Cerebellar nuclear complex (tissue), 1 donor: ENCODE measurements around the gene ADGRG6.
"Not testable (repeated sequence)": the region's sequence is repeated elsewhere in the genome, so short reads cannot be mapped to it uniquely, and the experiment has no call there.

Experiments used
- DNase-seq, 2 experiments: peaks; one replicate each; lab custom pipeline; 2025; lab: John Stamatoyannopoulos, UW

The ADGRG6 gene

GRCh38 chr6:142446168-142446567 is 144.4 kb downstream of the ADGRG6 start:
- no peak for DNase-seq

- no peak for DNase-seq
These were observed 144.8 kb downstream of the ADGRG6 start for GRCh38 chr6:142446576-142446975.

- DNase-seq, result no peak
These were observed 146.4 kb downstream of the ADGRG6 start for GRCh38 chr6:142448091-142448729.

- DNase-seq, result not testable (repeated sequence)
These were observed 149.0 kb downstream of the ADGRG6 start for GRCh38 chr6:142450856-142451255.

GRCh38 chr6:142452993-142453392 is 151.2 kb downstream of the ADGRG6 start:
- no peak for DNase-seq

- not testable (repeated sequence) for DNase-seq
These were observed 152.4 kb downstream of the ADGRG6 start for GRCh38 chr6:142454196-142454595.

- not testable (repeated sequence) for DNase-seq
These were observed 153.0 kb downstream of the ADGRG6 start for GRCh38 chr6:142454848-142455247.

- DNase-seq, result no peak
These were observed 154.3 kb downstream of the ADGRG6 start for GRCh38 chr6:142455957-142456589.

- no peak for DNase-seq
These were observed 156.0 kb downstream of the ADGRG6 start for GRCh38 chr6:142457638-142458406.

- no peak for DNase-seq
These were observed 157.0 kb downstream of the ADGRG6 start for GRCh38 chr6:142458836-142459235.

GRCh38 chr6:142459271-142459670 is 157.5 kb downstream of the ADGRG6 start:
- DNase-seq, result no peak

- DNase-seq, result no peak
These were observed 160.5 kb downstream of the ADGRG6 start for GRCh38 chr6:142462260-142462659.

- DNase-seq, result no peak
These were observed 162.2 kb downstream of the ADGRG6 start for GRCh38 chr6:142463988-142464387.

- DNase-seq, result no peak
These were observed 167.4 kb downstream of the ADGRG6 start for GRCh38 chr6:142469220-142469619.

GRCh38 chr6:142470421-142470820 is 168.6 kb downstream of the ADGRG6 start:
- no peak for DNase-seq

- peak in 1 of 2 experiments; percentile 8 for DNase-seq
These were observed 172.9 kb downstream of the ADGRG6 start for GRCh38 chr6:142474531-142475289.

GRCh38 chr6:142476452-142476851 is 174.6 kb downstream of the ADGRG6 start:
- no peak for DNase-seq

GRCh38 chr6:142478117-142478516 is 176.3 kb downstream of the ADGRG6 start:
- DNase-seq, result no peak

GRCh38 chr6:142481466-142481865 is 179.7 kb downstream of the ADGRG6 start:
- no peak for DNase-seq

- DNase-seq, result no peak
These were observed 180.4 kb downstream of the ADGRG6 start for GRCh38 chr6:142482249-142482648.

GRCh38 chr6:142482974-142483373 is 181.2 kb downstream of the ADGRG6 start:
- no peak for DNase-seq

GRCh38 chr6:142485256-142485655 is 183.4 kb downstream of the ADGRG6 start:
- no peak for DNase-seq
